PFSK-1 (cell line): ENCODE data around the gene RNF112.

Experiments used
- FOXP2 ChIP-seq: optimal IDR thresholded peaks from 2 replicates; pipeline ENCODE3; 2011; ENCODE audit warnings: borderline replicate concordance, control low read depth, inconsistent platforms; ENCODE audit not compliant: insufficient read depth; ENCODE audit errors: extremely low read length, extremely low read depth
- POLR2AphosphoS5 ChIP-seq: IDR thresholded peaks from 2 replicates; pipeline ENCODE4 v1.6.1; 2012; ENCODE audit warnings: low read depth, mild to moderate bottlenecking, control low read depth, low read length, moderate library complexity
- SIN3A ChIP-seq: IDR thresholded peaks from 2 replicates; pipeline ENCODE4 v1.6.1; 2012; ENCODE audit warnings: mild to moderate bottlenecking, low read length, moderate library complexity, borderline replicate concordance; ENCODE audit not compliant: insufficient read depth
- TAF1 ChIP-seq: IDR thresholded peaks from 2 replicates; pipeline ENCODE4 v1.6.1; 2012; ENCODE audit warnings: low read length, control low read depth, borderline replicate concordance; ENCODE audit not compliant: insufficient read depth
- TF ChIP-seq, protein P1 (sequence below), 2 experiments: IDR thresholded peaks; 2 replicates each; pipeline versions ENCODE4 v1.6.1 to v1.8.0; 2011 to 2012; ENCODE audit warnings: low read depth in 2 of 2, low read length in 2 of 2, control low read depth in 1 of 2, inconsistent platforms in 1 of 2, mild to moderate bottlenecking in 1 of 2, moderate library complexity in 1 of 2; ENCODE audit not compliant: insufficient read depth in 1 of 2

Gene RNF112

DNA sequence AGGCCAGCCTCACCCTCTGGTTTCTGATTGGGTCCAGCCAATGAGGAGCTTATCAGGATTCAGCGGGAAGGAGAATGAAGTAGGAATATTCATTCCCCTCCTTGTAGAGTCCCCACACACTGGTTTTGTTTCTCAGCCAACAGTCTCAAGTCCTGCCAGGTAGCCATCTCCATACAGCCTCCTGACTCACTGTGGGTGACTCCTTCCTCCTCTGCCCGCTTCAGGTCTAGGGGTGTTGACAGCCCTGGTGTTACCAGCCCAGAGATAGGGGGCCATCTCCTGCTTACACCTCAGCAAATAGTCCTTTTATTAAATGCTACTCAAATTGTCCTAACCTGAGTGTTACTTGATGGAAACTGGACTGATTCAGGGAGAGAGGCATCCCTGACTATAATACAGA lies 20.1 kb upstream of the RNF112 start:
- TF ChIP-seq FOXP2 (no peak), TAF1 (no peak), SIN3A (no peak), POLR2AphosphoS5 (no peak)
- TF ChIP-seq, protein P1, sequence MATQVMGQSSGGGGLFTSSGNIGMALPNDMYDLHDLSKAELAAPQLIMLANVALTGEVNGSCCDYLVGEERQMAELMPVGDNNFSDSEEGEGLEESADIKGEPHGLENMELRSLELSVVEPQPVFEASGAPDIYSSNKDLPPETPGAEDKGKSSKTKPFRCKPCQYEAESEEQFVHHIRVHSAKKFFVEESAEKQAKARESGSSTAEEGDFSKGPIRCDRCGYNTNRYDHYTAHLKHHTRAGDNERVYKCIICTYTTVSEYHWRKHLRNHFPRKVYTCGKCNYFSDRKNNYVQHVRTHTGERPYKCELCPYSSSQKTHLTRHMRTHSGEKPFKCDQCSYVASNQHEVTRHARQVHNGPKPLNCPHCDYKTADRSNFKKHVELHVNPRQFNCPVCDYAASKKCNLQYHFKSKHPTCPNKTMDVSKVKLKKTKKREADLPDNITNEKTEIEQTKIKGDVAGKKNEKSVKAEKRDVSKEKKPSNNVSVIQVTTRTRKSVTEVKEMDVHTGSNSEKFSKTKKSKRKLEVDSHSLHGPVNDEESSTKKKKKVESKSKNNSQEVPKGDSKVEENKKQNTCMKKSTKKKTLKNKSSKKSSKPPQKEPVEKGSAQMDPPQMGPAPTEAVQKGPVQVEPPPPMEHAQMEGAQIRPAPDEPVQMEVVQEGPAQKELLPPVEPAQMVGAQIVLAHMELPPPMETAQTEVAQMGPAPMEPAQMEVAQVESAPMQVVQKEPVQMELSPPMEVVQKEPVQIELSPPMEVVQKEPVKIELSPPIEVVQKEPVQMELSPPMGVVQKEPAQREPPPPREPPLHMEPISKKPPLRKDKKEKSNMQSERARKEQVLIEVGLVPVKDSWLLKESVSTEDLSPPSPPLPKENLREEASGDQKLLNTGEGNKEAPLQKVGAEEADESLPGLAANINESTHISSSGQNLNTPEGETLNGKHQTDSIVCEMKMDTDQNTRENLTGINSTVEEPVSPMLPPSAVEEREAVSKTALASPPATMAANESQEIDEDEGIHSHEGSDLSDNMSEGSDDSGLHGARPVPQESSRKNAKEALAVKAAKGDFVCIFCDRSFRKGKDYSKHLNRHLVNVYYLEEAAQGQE (IDR thresholded peaks at IDR 0.05; ENCODE audit: insufficient read depth in 1 of 2, low read depth in 2 of 2, low read length in 2 of 2), result no peak

DNA sequence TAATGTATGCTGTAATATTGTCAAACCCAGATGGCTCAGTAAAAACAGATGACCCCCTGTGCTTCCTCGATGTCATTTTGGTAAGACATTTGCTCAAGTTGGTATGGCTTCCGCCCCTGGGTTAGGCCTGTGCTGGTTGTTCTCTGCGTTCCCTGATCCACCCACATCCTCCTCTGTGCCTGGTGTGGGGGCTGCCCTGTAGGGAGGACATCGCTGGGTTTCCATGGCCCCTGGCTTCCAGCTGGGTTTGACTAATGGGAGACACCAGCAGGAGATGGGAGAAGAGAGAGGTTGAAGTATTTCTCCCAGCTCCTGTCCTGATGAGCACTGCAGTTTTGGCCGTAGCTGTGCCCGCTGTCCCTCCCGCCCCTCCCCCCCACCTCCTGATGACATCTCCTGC lies 19.6 kb upstream of the RNF112 start:
- TF ChIP-seq FOXP2, result no peak
- TF ChIP-seq TAF1, result no peak
- TF ChIP-seq SIN3A, result no peak
- TF ChIP-seq, protein P1 (IDR thresholded peaks at IDR 0.05; ENCODE audit: insufficient read depth in 1 of 2, low read depth in 2 of 2, low read length in 2 of 2), result no peak
- TF ChIP-seq POLR2AphosphoS5, result no peak

DNA sequence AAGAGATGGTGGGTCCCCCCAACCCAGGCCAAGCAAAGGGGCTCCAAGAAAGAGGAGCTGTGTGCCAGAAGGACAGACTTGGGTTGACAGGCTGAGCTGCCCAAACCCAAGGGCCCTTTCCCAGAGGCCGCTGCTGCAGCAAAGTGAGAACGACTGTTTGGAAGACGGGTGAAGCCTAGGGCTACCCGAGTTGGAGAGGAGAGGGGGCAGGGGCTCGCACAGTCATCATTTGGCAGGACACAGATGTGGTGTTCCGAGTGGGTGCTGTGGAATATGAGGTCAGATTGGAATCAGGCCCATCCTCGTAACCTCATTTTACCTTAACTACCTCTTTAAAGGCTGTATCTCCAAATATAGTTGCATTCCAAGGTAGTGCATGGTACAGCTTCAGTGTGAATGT lies 18.7 kb upstream of the RNF112 start:
- TF ChIP-seq TAF1, result no peak
- no peak for TF ChIP-seq FOXP2

DNA sequence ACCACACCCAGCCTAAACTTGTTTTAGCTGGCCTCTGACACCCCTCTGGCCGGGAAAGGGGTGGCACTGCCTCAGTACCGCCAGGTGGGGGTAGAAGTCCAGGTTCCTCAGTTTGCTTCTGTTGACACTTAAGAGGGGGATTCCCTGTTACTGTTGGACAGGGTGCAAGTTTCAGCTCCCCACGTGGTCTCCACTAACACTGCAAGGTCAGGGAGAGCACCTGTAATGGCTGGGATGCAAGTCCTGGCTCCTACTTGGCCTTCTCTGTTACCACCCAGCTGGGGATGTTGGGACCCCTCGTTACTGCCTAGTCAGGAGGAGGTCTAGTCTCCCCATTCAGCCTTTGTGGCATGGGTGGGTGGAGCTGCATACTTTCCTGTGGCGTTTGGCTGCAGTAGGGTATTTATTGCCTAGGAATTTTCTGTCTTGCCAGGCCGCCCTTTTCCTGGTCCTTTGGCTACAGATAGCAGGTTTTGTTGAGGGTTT lies 13.4 kb upstream of the RNF112 start:
- TF ChIP-seq, protein P1 (IDR thresholded peaks at IDR 0.05; ENCODE audit: insufficient read depth in 1 of 2, low read depth in 2 of 2, low read length in 2 of 2), result no peak
- no peak for TF ChIP-seq SIN3A
- TF ChIP-seq TAF1, result no peak
- TF ChIP-seq FOXP2, result no peak

DNA sequence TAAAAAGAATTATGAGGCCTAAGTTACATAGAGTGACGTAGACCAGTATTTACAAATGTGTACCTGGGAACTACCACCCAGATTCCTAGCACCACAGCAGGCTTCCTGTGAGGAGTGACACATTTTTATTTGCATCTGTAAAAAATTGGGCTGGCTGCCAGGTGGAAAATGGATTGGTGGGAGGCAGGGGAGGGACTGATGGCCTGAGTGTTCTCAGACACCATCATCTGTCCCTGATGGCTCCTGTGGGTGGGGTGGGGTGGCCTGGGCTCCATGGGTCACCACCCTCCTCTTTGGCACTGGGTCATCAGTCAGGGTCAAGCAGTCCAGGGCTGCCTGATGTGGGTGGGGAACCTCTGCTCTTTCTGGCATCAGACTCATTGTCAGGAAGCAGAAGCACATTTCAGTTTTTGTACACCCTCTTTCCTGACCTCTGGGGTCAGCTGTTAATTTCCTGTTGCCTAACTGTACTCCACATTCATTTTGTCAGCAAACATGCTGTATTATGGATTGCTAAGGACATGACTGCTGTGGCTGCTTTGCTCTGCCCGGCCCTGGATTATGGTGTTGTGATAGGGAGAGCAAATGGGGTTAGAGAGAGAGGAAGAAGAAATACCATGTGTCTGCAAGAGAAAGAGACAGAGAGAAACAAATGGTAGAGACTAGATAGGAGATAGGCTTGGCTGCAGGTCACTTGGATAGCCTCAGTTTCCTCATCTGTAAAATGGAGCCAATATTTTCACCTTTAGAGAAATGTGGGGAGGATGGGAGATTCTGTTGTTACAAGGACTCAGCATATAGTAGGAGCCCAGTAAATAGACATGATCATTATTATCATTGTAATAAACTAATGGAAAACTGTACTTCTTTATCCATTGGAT lies 12.5 kb upstream of the RNF112 start:
- TF ChIP-seq POLR2AphosphoS5 (0 out of 2 replicates have a peak, but pooled peaks have one; percentile 29), SIN3A (no peak), TAF1 (no peak; the same call in 1 of the 2 replicates), FOXP2 (peak; percentile 51)
- TF ChIP-seq, protein P1 (IDR thresholded peaks at IDR 0.05; ENCODE audit: insufficient read depth in 1 of 2, low read depth in 2 of 2, low read length in 2 of 2), result no peak; a peak in 1 of 4 replicates
